B cell (primary cell): ENCODE results near the gene ZRANB1. TPM values are rescaled to one million over a fixed set of nuclear protein-coding genes. Genes with fewer than 3 reads are reported as not detected.

Experiments used
- ATAC-seq: fragments of 200-7000 bp; cut with Tn5 transposase; one replicate; pipeline ENCODE4 v1.10.0; 2021; ENCODE audit warnings: low read depth, mild to moderate bottlenecking, moderate number of reproducible peaks, moderate library complexity
- CTCF ChIA-PET: fragments of 350-600 bp; sonication (Branson Sonifier 250); formaldehyde crosslinking; loops from one replicate; lab custom pipeline; 2021; ENCODE audit warnings: antibody characterized with exemption, inconsistent platforms; lab: Charles Lee
- POLR2A ChIA-PET: fragments of 350-600 bp; sonication (Branson Sonifier 250); formaldehyde crosslinking; loops from one replicate; lab custom pipeline; 2021; ENCODE audit warnings: antibody characterized with exemption; lab: Charles Lee
- DNase-seq: peaks from one replicate; pipeline ENCODE4 v3.0.0; 2013
- H2AFZ ChIP-seq: 2 replicates; pipeline ENCODE4 v1.6.1; 2012; ENCODE audit warnings: mild to moderate bottlenecking, low read depth, low read length; ENCODE audit not compliant: insufficient read depth, poor library complexity, severe bottlenecking
- H3K27ac ChIP-seq, 2 donors: 1 replicate in 1 of 2; 2 replicates in 1 of 2; pipeline ENCODE4 v1.5.1; 2012 to 2013; ENCODE audit warnings: low read length in 2 of 2, mild to moderate bottlenecking in 2 of 2, moderate library complexity in 1 of 2
- H3K27me3 ChIP-seq, 4 experiments: fragments of 200-600 bp in 1 of 4; sonication (generic) in 1 of 4; replicated peaks in 1 of 4; 1 replicate in 2 of 4; 2 replicates in 2 of 4; pipeline versions ENCODE4 v1.6.1 to v1.7.0; 2013 to 2016; ENCODE audit warnings: low read length in 3 of 4, mild to moderate bottlenecking in 2 of 4, mixed read lengths in 1 of 4, moderate library complexity in 1 of 4; ENCODE audit not compliant: insufficient read depth in 4 of 4, control insufficient read depth in 3 of 4; ENCODE audit errors: control extremely low read depth in 1 of 4
- H3K36me3 ChIP-seq, 2 experiments: replicated peaks in 1 of 2; 1 replicate in 1 of 2; 2 replicates in 1 of 2; pipeline versions ENCODE4 v1.6.1 to v1.7.1; 2013; ENCODE audit warnings: low read length in 1 of 2; ENCODE audit not compliant: insufficient read depth in 2 of 2, control insufficient read depth in 1 of 2; ENCODE audit errors: control extremely low read depth in 1 of 2, extremely low read depth in 1 of 2
- H3K4me1 ChIP-seq, 2 donors: fragments of 200-600 bp in 1 of 2; sonication (generic) in 1 of 2; 1 replicate in 1 of 2; 2 replicates in 1 of 2; pipeline versions ENCODE4 v1.5.1 to v1.6.1; 2013 to 2017; ENCODE audit warnings: low read length in 2 of 2; ENCODE audit not compliant: control insufficient read depth in 2 of 2, insufficient read depth in 2 of 2
- H3K4me2 ChIP-seq: replicated peaks from 2 replicates; pipeline ENCODE3; 2012; ENCODE audit warnings: mild to moderate bottlenecking, low read depth, low read length; ENCODE audit not compliant: poor library complexity, severe bottlenecking
- H3K4me3 ChIP-seq, 5 experiments: fragments of 200-600 bp in 1 of 5; sonication (generic) in 1 of 5; 1 replicate in 3 of 5; 2 replicates in 2 of 5; pipeline versions ENCODE4 v1.5.1 to v1.7.0; 2011 to 2016; ENCODE audit warnings: low read length in 4 of 5, mild to moderate bottlenecking in 4 of 5, low read depth in 2 of 5, control low read depth in 1 of 5, moderate library complexity in 1 of 5; ENCODE audit not compliant: insufficient read depth in 1 of 5; ENCODE audit errors: control extremely low read depth in 1 of 5, extremely low read depth in 1 of 5
- H3K79me2 ChIP-seq: fragments of 200-600 bp; sonication (generic); one replicate; pipeline ENCODE4 v1.6.0; 2016; ENCODE audit warnings: low read length; ENCODE audit not compliant: control insufficient read depth, insufficient read depth
- H3K9ac ChIP-seq: fragments of 200-600 bp; sonication (generic); 2 replicates; pipeline ENCODE4 v1.6.1; 2017; ENCODE audit warnings: mild to moderate bottlenecking, low read length, moderate library complexity
- H3K9me3 ChIP-seq, 3 donors: one replicate each; pipeline versions ENCODE4 v1.6.1 to v1.7.1; 2013; ENCODE audit warnings: low read length in 2 of 3; ENCODE audit not compliant: control insufficient read depth in 2 of 3, insufficient read depth in 1 of 3; ENCODE audit errors: control extremely low read depth in 1 of 3
- H4K20me1 ChIP-seq: 2 replicates; pipeline ENCODE4 v1.6.0; 2012; ENCODE audit warnings: mild to moderate bottlenecking, low read length; ENCODE audit not compliant: insufficient read depth, control insufficient read depth, poor library complexity, severe bottlenecking
- H3K27ac Mint-ChIP-seq: one replicate; pipeline ENCODE4 v1.8.0; 2021; ENCODE audit warnings: mixed read lengths
- H3K27me3 Mint-ChIP-seq: one replicate; pipeline ENCODE4 v1.8.0; 2021; ENCODE audit warnings: mixed read lengths
- H3K4me1 Mint-ChIP-seq: one replicate; pipeline ENCODE4 v1.8.0; 2021; ENCODE audit warnings: mixed read lengths
- H3K4me3 Mint-ChIP-seq: one replicate; pipeline ENCODE4 v1.8.0; 2021; ENCODE audit warnings: mixed read lengths
- H3K9me3 Mint-ChIP-seq: one replicate; pipeline ENCODE4 v1.8.0; 2022; ENCODE audit warnings: mixed read lengths; ENCODE audit not compliant: insufficient read depth
- CTCF ChIP-seq: fragments of 200-600 bp; IDR thresholded peaks from one replicate; pipeline ENCODE4 v1.8.0; 2022; ENCODE audit warnings: antibody characterized with exemption, mild to moderate bottlenecking
- EZH2 ChIP-seq: IDR thresholded peaks from 2 replicates; pipeline ENCODE4 v1.6.1; 2012; ENCODE audit warnings: borderline replicate concordance, low read depth, mild to moderate bottlenecking, moderate library complexity, low read length; ENCODE audit not compliant: insufficient read depth, poor library complexity, severe bottlenecking
- WGBS: methylation state at CpG from one replicate; pipeline ENCODE4 v1.1.5; 2013; ENCODE audit warnings: missing lambda C conversion rate; ENCODE audit not compliant: insufficient coverage; 5-methylcytosine and 5-hydroxymethylcytosine counted together
- intact Hi-C: fragments of 100-400 bp; cut with micrococcal nuclease; formaldehyde crosslinking; loops from one replicate; pipeline ENCODE4 v1.10.0; 2022
- polyA plus RNA-seq: library from polyadenylated mRNA; depleted of rRNA; stranded (reverse); fragments of >200 nt; gene quantifications from 2 replicates; pipeline ENCODE4 v1.2.3, GENCODE V29; 2012
- total RNA-seq, 2 donors: library from RNA; stranded (reverse); fragments of 120-200 nt in 1 of 2; gene quantifications; 1 replicate in 1 of 2; 2 replicates in 1 of 2; pipeline versions ENCODE4 v1.2.3 to v1.2.4, GENCODE V29; 2013 to 2022

The ZRANB1 gene
- total and polyA plus RNA-seq, 2 donors (not counting 1 experiment from before 2014, with no cell fraction given): 6.5 to 28.0 TPM

GRCh38 chr10:124894569-124895215 is 47.2 kb upstream of the ZRANB1 start:
- H3K9ac ChIP-seq: no peak overlapping the region
- no peak overlapping the region for H3K27ac ChIP-seq
- Mint-ChIP-seq H3K27me3 (peaks cover 23% of the 10 kb centered on the region), H3K9me3 (no peaks in the 10 kb centered on the region), H3K27ac (no peak overlapping the region), H3K4me3 (no peak overlapping the region), H3K4me1 (no peaks in the 10 kb centered on the region)
- no peaks in the 10 kb centered on the region for H3K9me3 ChIP-seq
- intact Hi-C loops: no loop called here
- POLR2A ChIA-PET: no interaction called here
- no peak overlapping the region for H3K4me2 ChIP-seq
- CTCF ChIA-PET: interaction anchor here (0.7 kb wide), 1 partner anchor 37 kb away, joined by 4 read pairs; no protein-coding TSS in a partner anchor
- no peak for DNase-seq
- no peaks in the 10 kb centered on the region for H3K36me3 ChIP-seq
- H2AFZ ChIP-seq: no peak overlapping the region
- peaks cover 0 to 4% (median 0%) of the 10 kb centered on the region in 4 experiments for H3K27me3 ChIP-seq
- H3K4me1 ChIP-seq: no peaks in the 10 kb centered on the region
- H4K20me1 ChIP-seq: no peaks in the 10 kb centered on the region
- no peak for TF ChIP-seq CTCF
- no peak for TF ChIP-seq EZH2
- no peaks in the 10 kb centered on the region for H3K79me2 ChIP-seq
- no peak for ATAC-seq
- no peak overlapping the region for H3K4me3 ChIP-seq
- WGBS: 97% methylated on average over 6 of the region's 13 CpGs

GRCh38 chr10:124896751-124897150 is 45.2 kb upstream of the ZRANB1 start:
- no peak overlapping the region for H2AFZ ChIP-seq
- H3K4me3 Mint-ChIP-seq: no peak overlapping the region
- POLR2A ChIA-PET: no interaction called here
- H3K9ac ChIP-seq: no peak overlapping the region
- CTCF ChIA-PET: no interaction called here
- intact Hi-C loops: no loop called here
- 83% methylated on average over 1 of the region's 4 CpGs for WGBS
- no peak overlapping the region for H3K4me3 ChIP-seq
- TF ChIP-seq EZH2 (no peak), CTCF (no peak)
- ATAC-seq: no peak
- no peak overlapping the region for H3K27ac Mint-ChIP-seq
- no peak overlapping the region for H3K4me2 ChIP-seq
- H3K27ac ChIP-seq: no peak overlapping the region
- peaks cover 26% of the 10 kb centered on the region for H3K27me3 Mint-ChIP-seq
- no peaks in the 10 kb centered on the region for H3K9me3 Mint-ChIP-seq
- H3K36me3 ChIP-seq: no peaks in the 10 kb centered on the region
- H3K79me2 ChIP-seq: no peaks in the 10 kb centered on the region
- no peaks in the 10 kb centered on the region for H3K4me1 ChIP-seq
- no peaks in the 10 kb centered on the region for H4K20me1 ChIP-seq
- no peak for DNase-seq
- no peaks in the 10 kb centered on the region for H3K9me3 ChIP-seq
- no peaks in the 10 kb centered on the region for H3K4me1 Mint-ChIP-seq
- peaks cover 0 to 4% (median 0%) of the 10 kb centered on the region in 4 experiments for H3K27me3 ChIP-seq
